HuH-7 (cell line): ENCODE results near the gene CPB1.

Experiments used
- DNase-seq: peaks from one replicate; pipeline ENCODE4 v3.0.0; 2011; ENCODE audit warnings: low spot score

The CPB1 gene

DNA sequence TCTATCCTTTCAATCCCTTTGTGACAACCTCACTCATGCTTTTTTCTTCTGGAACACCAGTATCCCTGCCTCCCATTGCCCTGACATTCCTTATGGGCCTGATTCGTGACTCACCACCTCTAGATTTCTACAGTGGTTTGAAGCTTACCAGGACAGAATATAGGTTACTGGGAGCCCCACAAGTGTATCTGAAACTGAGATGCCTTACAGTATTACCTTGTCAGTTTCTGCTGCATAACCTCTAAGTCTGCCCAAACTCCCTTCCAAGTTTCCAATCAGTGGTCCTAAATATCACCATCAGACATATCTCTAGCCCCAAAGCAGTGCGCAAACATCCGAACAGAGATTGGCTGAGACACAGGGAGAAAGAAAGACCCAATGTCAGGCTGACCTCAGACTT, 5.6 kb downstream of the CPB1 start:
- no peak for DNase-seq

DNA sequence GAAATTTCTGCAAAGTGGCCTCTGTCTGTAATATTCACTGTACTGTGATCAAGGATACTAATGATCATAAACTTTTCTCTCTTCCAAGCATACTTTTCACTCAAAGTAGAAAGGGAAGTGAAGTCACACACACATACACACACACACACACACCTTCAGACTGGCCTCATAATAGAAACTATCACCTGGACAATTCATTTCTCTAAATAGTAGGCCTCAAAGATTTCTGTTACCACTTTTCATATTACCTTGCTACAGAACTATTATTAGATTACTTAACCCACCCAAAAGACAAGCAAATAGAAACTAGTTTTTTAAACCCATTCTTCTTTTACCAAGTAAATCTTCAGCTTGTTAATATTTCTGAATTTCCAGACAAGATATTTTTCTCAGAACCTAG, 12.2 kb downstream of the CPB1 start:
- DNase-seq = no peak

DNA sequence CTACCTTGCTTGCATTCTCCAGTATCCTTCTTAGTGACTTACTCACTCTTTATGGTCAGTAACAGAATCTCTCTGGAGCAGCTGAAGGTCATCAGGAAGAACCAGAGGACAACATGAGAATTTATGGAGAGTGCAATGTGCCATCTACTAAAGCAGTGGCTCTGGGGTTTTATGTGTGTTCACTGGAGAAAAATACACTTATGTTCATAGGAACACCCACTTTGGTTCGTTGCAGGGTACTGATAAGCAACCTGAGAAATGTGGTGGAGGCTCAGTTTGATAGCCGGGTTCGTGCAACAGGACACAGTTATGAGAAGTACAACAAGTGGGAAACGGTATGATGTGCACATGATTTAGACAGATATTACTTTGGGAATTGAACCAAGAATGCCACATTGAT, 12.8 kb downstream of the CPB1 start:
- DNase-seq = no peak

DNA sequence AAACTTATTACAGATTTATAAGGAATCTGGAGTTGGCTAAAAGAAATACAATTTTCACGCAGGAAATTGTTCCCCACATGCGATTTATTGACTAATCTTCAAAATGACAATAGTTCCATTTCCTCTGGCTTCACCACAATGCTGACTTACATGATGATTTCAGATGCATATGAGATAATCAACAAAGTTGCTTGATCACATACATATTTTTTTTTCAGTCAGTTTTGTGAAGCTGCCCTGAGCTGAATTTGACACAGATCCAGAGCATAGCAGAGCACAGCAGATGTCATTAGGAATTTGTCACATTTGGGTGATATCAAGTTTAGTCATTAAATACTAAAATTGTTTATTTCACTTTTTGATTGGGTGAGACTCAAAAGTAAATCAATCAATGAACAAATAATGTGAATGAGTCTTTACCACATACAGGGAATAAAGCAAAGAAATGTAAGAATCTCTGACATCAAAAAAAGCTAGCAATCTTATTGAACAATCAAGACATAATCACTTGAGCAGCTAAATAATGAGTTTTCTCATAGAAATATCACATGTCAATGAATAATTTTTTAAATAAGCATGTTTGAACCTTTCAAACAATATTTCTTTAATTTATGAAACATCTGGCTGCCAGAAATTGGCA, 18.3 kb downstream of the CPB1 start:
- DNase-seq = no peak

DNA sequence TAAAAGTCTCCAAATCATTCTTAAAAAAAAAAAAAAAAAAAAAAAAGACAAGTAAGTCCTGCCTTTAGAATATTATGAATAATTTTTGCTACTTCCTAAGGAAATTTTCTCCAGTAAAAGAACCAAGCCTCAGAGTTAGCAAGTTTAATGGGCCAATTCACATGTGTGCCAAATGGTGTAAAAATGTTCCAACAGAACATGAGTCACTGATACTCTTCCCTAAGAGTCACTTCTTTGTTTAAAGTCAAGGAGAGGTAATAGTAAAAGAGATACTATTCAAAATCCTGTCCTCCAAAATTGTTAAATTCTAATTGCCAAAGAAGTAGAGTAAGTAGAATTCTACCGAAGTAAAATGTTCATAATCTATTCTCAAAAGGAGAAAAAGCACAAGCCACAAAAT, 19.7 kb downstream of the CPB1 start:
- DNase-seq = no peak

DNA sequence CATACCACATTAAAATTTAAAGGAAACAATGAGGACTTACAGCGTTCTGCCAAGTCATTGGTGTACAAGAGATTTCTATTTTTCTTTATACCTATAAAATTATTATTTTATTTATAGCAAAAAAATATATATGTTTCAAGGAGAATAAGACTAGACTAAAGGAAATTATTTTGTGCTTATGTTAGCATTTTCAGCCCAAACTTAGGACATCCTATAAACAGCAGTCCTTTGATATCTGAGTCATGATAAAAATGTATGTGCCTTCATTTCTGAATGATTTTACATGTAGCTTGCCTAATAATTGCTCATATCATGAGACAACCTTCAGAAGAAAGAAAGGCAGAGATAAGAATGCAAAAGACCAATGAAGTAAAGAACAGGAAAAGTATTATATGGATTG, 20.8 kb downstream of the CPB1 start:
- no peak for DNase-seq

DNA sequence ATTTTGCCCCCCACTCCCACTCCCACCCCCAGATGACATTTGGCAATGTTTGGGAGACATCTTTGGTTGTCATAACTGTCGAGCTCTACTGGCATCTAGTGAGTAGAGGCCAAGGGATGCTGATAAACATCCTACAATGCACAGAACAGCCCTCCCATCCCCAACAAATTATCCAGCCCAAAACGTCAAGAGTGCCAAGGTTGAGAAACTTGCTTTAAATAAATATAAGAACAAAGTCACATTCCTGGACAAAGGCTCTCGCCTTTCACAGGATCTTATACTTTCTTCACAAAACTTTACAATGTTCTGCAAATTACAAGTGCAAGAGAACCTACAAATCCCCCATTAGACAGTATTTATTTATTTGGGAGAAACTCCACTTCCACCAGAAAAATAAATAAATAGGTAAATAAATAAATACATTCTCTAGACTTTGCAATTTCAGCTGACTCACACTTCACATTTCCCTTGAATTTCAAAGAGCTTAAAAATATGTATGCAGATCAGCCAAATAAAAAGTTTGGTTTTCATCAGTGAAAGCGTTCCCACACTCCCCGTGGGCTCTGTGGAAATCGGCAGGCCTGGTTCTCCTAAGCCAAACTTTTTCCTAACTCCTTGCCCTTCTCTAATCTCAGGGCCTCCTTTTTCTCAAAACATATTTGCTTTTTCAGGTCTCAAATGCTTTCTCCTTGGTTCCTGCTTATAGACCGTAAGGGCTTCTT, 24.8 kb downstream of the CPB1 start:
- no peak for DNase-seq

DNA sequence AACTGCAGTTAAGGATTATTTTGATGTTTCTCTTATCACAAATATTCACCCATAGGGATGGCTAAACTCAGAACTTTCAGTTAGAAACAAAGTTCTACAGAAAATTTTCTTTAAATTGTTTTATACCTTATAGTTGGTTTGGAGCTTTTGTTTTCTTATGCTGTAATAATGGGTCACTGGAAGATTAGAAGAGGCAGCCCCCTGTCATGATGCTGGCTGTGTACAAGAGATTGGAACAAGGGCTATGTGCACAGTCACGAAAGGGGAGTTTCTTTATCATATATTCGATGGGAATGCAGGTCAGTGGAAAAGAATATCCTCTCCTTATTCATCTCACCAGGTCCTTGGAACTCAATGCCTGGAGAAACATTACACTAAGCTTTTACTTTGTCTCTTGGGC, 25.5 kb downstream of the CPB1 start:
- DNase-seq = no peak

DNA sequence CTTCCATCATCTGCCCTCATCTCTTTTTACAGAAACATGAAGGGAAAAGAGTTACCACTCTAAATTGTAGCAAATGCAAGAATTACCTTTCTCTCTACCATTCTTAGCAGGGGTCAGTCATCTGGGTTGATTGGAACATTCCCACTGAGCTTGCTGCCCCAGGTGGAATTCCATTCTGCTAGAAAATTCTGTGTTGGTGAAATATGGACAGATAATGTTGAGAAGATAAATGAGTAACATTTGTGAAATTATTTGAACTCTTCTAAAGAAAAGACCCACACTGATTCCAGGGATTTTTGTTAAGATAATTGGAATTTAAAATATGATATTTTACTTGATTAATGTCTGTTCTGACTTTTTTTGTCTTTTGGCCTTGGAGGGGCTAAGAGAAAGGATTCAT, 26.4 kb downstream of the CPB1 start:
- no peak for DNase-seq

DNA sequence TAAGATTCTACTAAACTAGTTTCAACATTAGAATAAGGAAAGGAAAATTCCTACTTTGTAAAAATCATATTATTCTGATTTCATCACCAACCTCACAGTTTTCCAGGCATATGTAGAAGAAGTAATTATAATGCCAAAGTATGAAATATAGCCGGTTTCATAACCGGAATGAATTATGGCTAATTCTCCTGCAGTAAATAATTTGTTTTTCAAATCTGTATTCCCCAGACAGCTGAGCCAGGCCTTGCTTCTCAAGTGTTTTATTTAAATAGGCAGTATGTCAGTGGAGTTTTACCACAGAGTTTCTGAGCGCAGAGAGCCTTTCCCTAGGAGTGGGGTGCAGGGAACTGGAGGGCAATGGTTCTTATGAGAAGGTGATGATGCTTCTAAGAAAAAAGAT, 28.8 kb downstream of the CPB1 start:
- no peak for DNase-seq

DNA sequence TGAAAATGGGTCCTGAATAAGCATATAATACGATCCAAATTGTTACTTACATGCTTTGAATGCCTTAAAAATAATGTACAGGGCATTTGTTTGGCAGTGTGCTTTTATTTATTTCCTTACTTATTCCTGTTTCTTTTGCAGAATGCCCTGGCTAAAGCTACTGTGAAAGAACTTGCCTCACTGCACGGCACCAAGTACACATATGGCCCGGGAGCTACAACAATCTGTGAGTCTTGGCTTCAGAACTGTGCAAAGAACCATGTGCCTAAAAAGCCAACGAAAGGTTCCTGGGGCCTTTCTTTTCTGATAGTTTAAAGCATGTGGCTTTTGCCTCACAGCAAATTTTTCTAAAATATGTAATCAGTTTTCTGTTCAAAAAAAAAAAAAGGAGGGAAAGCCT, 29.7 kb downstream of the CPB1 start:
- DNase-seq = no peak

DNA sequence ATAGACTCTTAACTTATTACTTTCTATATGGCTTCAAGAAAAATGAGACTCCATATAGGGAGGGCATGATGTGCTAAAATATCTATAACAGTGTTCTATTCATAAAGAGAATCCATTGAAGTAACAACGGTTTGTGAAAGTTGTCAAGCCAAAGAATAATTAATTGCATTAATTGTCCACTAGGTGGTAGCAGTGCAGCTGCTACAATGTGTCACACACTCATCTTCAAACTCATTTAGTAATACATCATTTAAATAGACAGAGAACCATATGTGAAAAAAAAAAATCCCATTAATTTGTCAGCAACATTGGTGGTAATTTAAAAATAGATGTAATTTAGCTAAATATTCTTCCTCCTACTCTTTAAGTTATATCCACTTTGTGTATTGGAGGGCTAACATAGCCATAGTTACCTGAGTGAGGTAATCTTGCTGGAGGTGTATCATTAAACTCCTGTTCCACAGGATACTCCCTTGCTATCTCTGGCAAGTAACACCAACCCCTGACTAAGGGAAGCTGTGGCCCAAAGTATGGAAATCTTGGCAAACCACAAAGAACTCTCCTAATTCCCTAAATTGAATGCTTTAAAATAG, 33.8 kb downstream of the CPB1 start:
- DNase-seq = peak; percentile 10

DNA sequence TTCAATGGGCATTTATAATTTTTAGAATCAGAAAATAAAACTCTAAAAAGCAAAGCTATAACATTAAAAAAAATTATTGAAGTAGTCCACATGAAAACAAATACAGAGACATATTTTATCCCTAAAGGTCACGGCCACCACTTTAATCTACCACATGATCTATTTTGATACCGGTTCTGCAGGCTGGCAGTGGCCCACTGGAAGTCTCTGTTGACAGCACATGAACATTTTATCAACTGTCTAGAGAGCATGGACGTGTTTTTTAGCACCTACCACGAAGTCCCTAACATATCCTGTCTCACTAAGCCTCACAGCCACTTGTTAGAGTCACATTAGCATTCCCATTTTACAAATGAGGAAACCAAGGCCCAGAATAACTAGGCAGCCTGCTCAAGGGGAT, 35.7 kb downstream of the CPB1 start:
- no peak for DNase-seq

DNA sequence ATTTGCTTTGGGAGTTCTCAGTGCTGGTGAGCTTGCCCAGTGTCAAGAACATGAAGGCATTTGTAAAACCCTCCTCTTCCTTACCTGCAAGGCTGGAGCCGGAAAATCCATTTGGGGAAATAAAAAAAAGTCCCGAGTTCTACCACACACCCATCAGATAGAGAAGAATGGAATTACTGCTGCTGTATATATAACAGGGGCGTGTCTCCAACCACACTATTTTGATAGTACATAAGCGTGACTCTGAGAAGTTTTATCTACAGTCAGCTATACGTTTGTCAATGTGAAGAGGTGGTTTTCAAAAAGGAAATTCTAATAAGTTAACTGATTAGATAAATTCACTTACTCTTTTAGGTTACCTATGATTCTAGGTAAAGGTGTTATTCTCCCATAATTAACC, 36.2 kb downstream of the CPB1 start:
- DNase-seq = no peak

DNA sequence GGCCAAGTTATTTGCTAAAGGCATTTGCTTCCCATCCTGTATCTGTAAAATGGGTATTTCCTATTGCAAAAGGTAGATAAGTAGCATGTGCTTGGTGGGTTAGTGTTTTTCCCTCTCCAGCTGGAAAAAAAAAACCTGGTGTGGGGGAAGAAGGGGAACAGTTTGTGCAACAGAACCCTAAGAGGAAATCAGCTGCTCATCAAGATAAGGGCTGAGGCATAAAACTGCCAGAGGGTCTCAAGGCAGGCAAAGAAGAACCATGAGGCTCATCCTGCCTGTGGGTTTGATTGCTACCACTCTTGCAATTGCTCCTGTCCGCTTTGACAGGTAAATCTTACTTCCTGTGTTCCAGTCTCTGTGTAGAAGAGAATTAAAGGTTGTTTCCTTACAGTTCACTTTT, 37.4 kb downstream of the CPB1 start, which contains the start of gene CPA3:
Gene CPA3 (plus strand): TSS at position 248 of the 400 bp plus-strand sequence. CDS start 12 bp downstream, at position 260.
- no peak for DNase-seq

DNA sequence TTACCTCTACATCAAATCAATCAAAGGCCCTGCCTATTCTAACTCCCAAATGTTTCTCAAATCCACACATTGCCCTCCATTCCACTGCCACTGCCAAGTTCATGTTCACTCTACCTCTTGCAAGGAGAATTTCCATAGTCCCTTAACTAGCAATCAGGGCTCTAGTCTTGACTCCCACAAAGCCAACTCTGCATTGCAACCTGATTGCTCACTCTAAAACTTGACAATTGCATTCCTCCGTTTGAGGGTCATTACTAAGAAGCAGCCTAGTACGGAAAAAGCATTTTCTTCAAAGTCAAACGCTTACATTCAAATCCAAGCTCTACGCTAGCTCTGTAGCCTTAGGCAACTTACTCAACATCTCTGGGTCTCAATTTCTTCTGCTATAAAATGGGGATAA, 38.6 kb downstream of the CPB1 start:
- no peak for DNase-seq

DNA sequence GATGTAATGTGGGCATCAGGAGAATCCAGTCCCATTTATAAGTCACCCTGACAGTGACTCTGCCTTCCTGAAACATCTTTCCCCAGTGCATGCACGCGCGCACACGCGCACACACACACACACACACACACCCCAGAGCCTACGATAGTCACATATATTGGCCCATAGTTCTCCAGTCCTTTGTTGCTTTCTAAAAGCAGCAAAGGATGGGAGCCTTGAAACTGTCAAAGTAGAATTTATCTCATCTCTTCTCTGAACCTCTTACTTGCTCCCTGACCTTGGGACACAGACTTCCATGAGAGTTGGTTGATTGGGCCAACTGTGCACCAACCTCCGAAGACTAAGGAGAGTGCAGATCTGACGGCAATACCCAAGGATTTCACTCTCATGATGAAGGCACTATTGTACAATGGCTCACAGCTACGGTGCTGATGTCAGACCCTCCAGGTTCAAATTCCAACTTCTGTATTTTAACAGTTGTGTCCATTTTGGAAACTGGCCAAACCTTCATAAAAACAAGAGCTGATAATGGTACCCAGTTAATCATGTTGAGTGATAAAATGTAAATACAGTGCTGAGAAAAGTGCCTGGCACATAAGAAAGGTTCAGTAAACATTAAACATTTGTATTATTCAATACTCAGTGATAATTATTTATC, 45.8 kb downstream of the CPB1 start:
- DNase-seq = peak; percentile 3

DNA sequence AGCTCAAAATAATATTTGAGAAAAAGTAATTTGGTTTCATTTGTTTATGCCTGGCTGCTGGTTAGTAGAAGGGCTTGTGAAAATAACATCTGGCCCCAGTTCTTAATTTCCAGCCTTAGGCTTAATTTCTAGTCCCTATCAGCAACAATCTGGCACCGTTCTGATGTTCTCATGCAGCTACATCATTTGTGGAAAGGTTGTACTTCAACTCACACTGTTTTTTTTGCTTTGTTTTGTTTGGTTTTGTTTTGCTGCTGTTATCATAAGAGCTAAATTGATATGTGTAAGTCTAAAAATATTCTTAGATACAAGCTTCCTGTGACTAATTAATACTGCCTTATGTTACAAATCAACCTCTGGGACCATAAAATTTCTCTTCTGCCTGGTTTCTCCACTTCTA, 46.4 kb downstream of the CPB1 start:
- no peak for DNase-seq

DNA sequence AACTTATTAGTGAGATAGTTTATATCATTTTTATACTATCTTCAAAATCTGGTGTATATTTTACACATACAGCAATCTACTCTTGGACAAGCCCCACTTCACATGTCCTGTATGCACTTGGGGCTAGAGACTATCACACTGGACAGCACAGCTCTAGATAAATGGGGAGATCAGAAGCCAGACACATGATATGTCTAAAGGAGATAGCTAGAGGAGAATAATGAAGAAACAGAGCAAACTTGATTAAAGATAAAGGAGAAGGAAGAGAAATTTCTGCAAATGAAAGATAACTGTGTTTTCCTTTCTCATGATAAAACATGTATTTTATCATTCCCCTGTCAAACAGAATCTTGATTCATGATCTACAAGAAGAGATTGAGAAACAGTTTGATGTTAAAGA, 50.5 kb downstream of the CPB1 start:
- no peak for DNase-seq

DNA sequence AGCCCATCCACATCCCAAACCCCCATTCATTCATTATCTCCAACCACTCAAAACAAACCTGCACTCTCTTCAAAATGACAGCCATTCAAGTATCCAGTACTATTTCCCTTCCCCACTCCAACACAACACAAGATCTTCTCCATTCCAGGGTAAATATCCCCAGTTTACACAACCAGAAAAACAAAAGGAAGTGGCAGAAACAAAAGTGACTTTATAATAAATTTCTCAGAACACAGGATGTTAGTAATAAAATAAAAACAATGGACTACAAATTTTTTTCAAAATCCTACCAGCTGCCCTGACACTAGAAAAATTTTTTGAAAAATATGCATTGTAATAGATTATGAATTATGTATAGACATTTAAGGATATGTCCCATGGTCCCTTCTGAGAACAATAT, 51.6 kb downstream of the CPB1 start:
- no peak for DNase-seq

DNA sequence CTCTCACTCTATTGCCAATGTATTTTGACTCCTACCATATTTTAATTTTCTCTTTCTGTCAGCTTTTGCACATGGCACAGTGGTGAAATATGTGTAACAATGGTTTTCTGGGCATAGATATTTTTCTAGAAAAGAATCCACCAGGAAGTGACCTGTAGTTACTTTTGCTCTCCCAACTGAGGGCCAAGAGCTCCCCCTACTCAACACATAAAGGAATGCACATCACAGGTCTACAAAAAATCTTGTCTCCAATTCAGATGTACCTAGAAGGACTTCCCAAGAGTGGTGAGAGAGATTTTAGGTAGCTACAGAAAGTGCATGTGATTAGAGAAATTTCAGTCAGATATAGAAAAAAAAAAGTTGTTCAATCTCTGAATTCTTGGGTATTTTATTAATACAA, 53.1 kb downstream of the CPB1 start:
- DNase-seq = peak; percentile 4

DNA sequence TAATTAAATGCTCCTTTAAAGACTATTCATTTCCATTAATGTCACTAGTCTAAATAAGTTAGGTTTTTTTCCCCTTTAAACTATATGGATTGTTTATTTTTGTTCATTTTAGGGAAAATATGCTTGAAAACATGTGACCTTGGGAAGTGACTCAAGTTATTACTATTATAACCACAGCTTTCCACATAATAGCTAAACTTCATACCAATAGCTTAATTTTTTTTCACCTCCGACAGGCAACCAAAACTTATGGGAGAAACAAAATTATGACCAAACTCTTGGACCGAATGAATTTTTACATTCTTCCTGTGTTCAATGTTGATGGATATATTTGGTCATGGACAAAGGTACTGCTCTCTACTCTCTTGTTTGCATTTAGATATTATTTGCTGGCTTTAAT, 53.7 kb downstream of the CPB1 start:
- no peak for DNase-seq

DNA sequence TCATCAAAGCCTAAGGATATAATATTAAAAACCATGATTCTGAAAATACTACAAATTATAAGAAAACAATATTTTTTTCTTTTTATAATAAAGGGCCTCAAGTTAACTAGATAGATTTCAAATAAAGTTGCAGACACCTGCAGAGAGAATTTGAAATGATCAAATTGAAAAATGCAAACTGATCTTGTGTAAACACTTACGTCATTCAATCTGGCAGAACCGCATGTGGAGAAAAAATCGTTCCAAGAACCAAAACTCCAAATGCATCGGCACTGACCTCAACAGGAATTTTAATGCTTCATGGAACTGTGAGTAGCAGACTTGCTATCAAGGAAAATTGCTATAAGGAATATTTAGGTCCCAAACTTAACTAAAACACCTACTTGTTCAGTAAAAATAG, 54.7 kb downstream of the CPB1 start:
- no peak for DNase-seq
